ENCODE data around the gene LZTS2.

The LZTS2 gene

GRCh38 chr10:100998991-100999741 lies 442 bp upstream of the LZTS2 start:
- DNase-seq = peak; percentile 80

- no peak for DNase-seq
Observed at GRCh38 chr10:101000127-101000914, 713 bp downstream of the LZTS2 start.

- DNase-seq = no peak
Observed at GRCh38 chr10:101000915-101001658, 1.5 kb downstream of the LZTS2 start.

GRCh38 chr10:101001659-101002035 lies 2.0 kb downstream of the LZTS2 start:
- DNase-seq = no peak

- no peak for DNase-seq
Observed at GRCh38 chr10:101002456-101002855, 2.8 kb downstream of the LZTS2 start.

GRCh38 chr10:101003639-101004206 lies 4.1 kb downstream of the LZTS2 start:
- no peak for DNase-seq

GRCh38 chr10:101005361-101005760 lies 5.8 kb downstream of the LZTS2 start:
- no peak for DNase-seq

GRCh38 chr10:101005869-101006567 lies 6.4 kb downstream of the LZTS2 start:
- no peak for DNase-seq

GRCh38 chr10:101006593-101007098 lies 7.0 kb downstream of the LZTS2 start:
- no peak for DNase-seq

- DNase-seq = no peak
Observed at GRCh38 chr10:101007099-101007711, 7.6 kb downstream of the LZTS2 start.

- no peak for DNase-seq
Observed at GRCh38 chr10:101007915-101008822, 8.6 kb downstream of the LZTS2 start.

GRCh38 chr10:101008823-101009423 lies 9.3 kb downstream of the LZTS2 start:
- no peak for DNase-seq

- DNase-seq = no peak
Observed at GRCh38 chr10:101010329-101010728, 10.7 kb downstream of the LZTS2 start.

- DNase-seq = no peak
Observed at GRCh38 chr10:101011517-101012423, 12.2 kb downstream of the LZTS2 start.

- DNase-seq = peak; percentile 82
Observed at GRCh38 chr10:101012525-101013364, 13.1 kb downstream of the LZTS2 start.

GRCh38 chr10:101013365-101013825 lies 13.8 kb downstream of the LZTS2 start:
- DNase-seq = no peak

GRCh38 chr10:101014230-101014884 lies 14.7 kb downstream of the LZTS2 start:
- peak; percentile 77 for DNase-seq
